ENCODE measurements around the gene DTNB.

DNA sequence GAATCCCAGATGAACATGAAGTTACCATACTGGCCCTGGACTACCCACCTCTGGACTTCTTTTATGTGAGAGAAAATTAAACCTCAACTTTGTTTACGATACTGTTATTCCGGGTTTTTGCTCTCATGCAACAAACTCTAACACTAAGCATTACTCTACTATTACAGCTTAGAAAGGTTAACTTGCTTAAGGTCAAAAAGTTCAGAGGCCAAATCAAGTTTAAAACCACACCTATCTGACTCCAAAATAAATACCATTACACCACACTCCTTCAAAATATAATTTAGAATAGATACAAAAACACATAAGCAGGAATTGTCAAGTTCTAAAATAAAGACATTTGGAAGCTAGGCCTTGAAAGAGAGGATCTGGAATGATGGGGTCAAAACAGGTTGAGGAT lies 75.0 kb downstream of the DTNB start:
- TF ChIP-seq EZH2 (IDR thresholded peaks at IDR 0.05; ENCODE audit: low read length, missing control alignments), result no peak
- TF ChIP-seq, protein P1, sequence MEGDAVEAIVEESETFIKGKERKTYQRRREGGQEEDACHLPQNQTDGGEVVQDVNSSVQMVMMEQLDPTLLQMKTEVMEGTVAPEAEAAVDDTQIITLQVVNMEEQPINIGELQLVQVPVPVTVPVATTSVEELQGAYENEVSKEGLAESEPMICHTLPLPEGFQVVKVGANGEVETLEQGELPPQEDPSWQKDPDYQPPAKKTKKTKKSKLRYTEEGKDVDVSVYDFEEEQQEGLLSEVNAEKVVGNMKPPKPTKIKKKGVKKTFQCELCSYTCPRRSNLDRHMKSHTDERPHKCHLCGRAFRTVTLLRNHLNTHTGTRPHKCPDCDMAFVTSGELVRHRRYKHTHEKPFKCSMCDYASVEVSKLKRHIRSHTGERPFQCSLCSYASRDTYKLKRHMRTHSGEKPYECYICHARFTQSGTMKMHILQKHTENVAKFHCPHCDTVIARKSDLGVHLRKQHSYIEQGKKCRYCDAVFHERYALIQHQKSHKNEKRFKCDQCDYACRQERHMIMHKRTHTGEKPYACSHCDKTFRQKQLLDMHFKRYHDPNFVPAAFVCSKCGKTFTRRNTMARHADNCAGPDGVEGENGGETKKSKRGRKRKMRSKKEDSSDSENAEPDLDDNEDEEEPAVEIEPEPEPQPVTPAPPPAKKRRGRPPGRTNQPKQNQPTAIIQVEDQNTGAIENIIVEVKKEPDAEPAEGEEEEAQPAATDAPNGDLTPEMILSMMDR (conservative IDR thresholded peaks at IDR 0.05 in 1 of 2, IDR thresholded peaks at IDR 0.05 in 1 of 2; ENCODE audit: low read depth in 1 of 2, low read length in 2 of 2), result no peak

All from fibroblast of lung (primary cell).